ENCODE data around the gene KANSL1.

DNA sequence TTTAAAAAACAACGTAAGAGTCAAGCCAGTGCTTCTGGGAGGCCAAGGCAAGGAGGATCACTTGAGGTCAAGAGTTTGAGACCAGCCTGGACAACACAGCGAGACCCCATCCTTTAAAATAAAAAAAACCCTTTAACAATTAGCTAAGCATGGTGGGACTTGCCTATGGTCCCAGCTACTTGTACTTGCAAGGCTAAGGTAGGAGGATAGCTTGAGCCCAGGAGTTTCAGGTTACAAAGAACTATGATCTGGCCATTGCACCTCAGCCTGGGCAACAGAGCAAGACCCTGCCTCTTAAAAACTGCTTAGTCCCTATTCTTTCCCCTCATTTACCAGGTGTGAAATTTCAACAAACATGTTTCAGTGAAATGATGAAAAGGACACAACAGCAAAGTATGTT lies 104.6 kb downstream of the KANSL1 start:
- TF ChIP-seq, protein P1, sequence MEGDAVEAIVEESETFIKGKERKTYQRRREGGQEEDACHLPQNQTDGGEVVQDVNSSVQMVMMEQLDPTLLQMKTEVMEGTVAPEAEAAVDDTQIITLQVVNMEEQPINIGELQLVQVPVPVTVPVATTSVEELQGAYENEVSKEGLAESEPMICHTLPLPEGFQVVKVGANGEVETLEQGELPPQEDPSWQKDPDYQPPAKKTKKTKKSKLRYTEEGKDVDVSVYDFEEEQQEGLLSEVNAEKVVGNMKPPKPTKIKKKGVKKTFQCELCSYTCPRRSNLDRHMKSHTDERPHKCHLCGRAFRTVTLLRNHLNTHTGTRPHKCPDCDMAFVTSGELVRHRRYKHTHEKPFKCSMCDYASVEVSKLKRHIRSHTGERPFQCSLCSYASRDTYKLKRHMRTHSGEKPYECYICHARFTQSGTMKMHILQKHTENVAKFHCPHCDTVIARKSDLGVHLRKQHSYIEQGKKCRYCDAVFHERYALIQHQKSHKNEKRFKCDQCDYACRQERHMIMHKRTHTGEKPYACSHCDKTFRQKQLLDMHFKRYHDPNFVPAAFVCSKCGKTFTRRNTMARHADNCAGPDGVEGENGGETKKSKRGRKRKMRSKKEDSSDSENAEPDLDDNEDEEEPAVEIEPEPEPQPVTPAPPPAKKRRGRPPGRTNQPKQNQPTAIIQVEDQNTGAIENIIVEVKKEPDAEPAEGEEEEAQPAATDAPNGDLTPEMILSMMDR (IDR thresholded peaks at IDR 0.05), result no peak
- TF ChIP-seq EP300 (IDR thresholded peaks at IDR 0.05) (no peak), POLR2A (IDR thresholded peaks at IDR 0.05) (no peak)
